Activated CD4-positive, alpha-beta T cell treated with anti-CD3 and anti-CD28 coated beads for 4 hours (primary cell): ENCODE data around the gene CEP78.

Experiments
- DNase-seq, 2 donors: peaks; one replicate each; pipeline ENCODE4 v3.0.0-alpha.2; 2020

Gene CEP78

GRCh38 chr9:78291240-78291925 lies 55.5 kb downstream of the CEP78 start:
- DNase-seq: no peak

- no peak for DNase-seq
These were observed 56.2 kb downstream of the CEP78 start for GRCh38 chr9:78292026-78292425.

- DNase-seq: no peak
These were observed 57.0 kb downstream of the CEP78 start for GRCh38 chr9:78292716-78293497.

DNA sequence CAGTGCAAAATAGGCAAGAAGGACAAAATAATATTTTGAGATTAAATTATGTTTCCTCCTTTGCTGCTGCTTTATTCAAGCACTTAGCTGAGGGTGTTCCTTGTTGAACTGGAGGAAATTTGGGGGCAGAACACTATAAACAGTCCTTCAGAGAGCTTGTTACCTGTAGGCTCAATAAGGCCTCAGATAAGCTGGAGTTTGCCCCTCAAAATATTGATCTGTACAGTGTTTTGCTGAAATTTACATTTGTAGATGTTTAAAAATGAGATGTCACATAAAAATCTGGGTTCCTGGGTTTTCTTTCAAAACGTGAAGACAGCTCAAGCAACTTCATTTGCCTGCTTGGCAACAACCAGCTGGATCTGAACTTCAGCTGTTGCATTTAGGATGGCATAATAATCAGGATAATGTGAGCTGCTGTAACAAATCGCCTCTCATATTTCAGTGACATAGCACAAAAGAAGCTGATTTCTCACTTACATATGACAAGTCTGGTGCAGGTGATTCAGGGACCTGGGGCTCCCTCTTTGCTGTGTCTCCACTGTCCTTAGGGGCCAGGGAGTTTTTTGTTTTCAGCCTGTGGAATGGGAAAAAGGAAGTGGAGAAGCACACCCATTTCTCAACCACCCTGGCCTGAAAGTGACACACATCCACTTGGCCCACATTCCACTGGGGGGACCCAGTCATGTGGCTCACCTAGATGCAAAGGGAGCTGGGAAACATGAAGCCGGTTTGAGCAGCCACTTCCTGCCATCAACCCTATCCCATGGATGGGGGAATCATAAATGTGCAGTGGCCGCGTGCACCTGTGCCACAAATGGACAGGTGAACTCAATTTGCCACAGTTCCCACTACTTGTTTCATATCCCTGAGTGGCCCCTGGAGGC lies 58.7 kb downstream of the CEP78 start:
- no peak for DNase-seq

- no peak for DNase-seq
These were observed 59.3 kb downstream of the CEP78 start for GRCh38 chr9:78295177-78295575.

GRCh38 chr9:78295731-78296130 lies 59.9 kb downstream of the CEP78 start:
- DNase-seq: no peak

- peak; percentile 50 to 56 for DNase-seq
These were observed 60.5 kb downstream of the CEP78 start for GRCh38 chr9:78296201-78296892.

- DNase-seq: peak; percentile 86 to 88
These were observed 61.2 kb downstream of the CEP78 start, which contains the start of gene PSAT1 for GRCh38 chr9:78296893-78297671. Gene PSAT1, plus strand, starts transcription at chr9:78297125. Its CDS starts 86 bp downstream, at chr9:78297211.

DNA sequence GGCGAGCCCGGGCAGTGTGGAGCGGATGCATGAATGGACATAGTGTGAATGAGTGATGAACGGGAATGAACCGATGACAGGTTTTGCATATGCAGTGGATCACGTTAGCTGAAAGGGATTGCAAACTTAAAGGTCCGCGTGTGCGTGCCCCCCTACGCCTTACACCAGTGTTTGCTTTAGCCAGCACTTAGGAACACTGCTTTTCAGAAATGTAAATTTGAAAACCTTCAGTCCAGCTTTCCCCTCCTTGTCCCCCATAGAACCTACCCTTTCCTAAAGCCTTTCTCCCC lies 61.7 kb downstream of the CEP78 start:
- no peak for DNase-seq

GRCh38 chr9:78298046-78298765 lies 62.3 kb downstream of the CEP78 start:
- peak; percentile 5 to 8 for DNase-seq

DNA sequence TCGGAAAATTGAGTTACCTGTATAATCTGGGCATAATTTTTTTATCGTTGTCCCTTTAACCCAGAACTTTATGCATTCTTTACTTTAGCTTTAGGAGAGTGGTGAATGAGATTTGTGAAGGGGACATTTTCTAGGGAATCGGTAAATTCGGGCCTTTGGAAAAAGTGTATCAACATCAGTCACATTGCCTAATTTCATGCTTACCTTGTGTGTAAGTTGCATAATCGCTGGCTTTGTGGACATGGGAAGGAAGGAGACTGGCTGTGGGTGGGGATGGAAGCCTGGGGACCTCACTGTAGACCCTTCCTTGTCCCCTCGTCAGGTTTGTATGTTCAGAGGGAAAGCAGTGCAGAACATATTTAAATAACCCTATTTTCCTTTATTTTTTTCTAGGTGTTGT lies 64.3 kb downstream of the CEP78 start:
- no peak for DNase-seq

DNA sequence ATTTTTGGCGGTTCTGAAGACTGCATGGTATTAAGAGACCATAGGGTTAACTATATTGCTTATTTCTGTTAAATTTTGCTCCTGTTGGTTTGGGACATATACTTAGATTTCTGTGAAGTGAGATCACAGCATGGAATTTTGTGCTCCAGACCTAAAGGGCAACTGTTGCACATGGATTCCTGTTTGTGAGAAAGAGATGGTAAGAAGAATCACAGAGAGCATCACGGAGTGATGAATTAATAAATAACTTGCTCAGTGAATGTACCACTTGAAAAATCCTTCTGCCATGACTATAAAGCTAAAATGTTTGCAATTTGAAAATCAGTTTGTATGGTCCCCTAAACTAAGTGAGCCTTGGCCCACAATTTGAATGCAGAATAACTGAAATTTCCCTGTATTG lies 65.6 kb downstream of the CEP78 start:
- DNase-seq: no peak

- no peak for DNase-seq
These were observed 67.6 kb downstream of the CEP78 start for GRCh38 chr9:78303377-78304062.

DNA sequence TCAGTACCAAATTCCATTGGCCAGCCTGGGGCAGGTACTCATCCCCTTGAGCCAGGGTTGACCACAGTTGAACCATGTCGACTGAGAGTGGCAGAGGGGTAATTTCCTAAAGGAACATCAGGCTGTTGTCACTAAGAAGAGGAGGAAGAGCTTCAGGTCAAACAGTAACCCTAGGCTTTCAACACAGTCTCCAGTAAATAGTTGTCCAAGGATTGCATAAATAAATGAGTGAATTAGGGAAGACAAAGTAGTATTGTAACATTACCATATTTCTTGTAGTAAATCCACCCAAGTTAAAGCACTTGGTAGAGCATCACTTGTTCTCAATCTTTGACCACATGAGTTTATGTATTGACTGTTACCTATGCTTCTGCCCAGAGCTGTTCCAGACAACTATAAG lies 68.5 kb downstream of the CEP78 start:
- no peak for DNase-seq

GRCh38 chr9:78306222-78307076 lies 70.6 kb downstream of the CEP78 start:
- DNase-seq: no peak

DNA sequence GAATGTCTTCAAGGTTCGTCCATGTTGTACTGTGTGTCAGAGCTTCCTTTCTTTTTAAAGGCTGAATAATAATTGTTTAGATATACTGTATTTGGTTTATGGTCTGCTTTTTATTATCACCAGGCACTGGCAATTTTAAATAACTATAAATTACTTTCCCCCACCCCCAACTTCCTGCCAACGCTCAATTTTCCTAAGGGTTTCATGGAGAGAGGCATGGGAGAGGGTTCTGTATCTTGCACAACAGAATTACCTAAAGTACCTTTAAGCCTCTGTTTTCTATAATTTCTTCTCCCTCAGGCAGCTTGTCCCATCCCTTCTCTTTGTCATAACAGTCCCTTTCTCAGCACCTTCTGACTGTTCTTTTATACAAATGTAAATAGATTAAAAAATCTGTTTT lies 71.5 kb downstream of the CEP78 start:
- DNase-seq: no peak

DNA sequence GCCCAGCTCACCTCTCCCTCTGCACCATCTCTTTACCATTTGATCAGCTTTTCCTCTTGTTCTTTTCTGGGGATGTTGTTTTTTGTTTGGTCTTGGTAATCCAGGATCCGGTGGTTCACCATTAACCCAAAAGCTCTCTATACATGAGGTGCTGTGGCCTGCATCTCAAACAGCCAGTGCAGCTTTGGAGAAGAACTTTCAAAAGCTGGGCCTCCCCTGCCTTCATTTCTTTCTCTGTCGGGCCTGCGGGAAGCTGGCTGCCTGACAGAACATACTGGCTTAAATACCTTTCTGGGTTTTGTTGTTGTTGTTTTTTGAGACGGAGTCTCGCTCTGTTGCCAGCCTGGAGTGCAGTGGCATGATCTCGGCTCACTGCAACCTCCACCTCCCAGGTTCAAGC lies 73.2 kb downstream of the CEP78 start:
- no peak for DNase-seq

GRCh38 chr9:78311075-78311474 lies 75.2 kb downstream of the CEP78 start:
- DNase-seq: no peak

- no peak for DNase-seq
These were observed 76.1 kb downstream of the CEP78 start for GRCh38 chr9:78311886-78312524.
